Measurements from ENCODE around the gene OR11A1. TPM values are rescaled to one million over a fixed set of nuclear protein-coding genes. Genes with fewer than 3 reads are reported as not detected.

Gene OR11A1
- total RNA-seq, 2 experiments from 2014 or later: not detected

GRCh38 chr6:29395331-29395730, 61.5 kb downstream of the OR11A1 start, which contains the start of gene OR12D2:
Gene OR12D2, plus strand, starts transcription at chr6:29395631. Its CDS starts 1,069 bp downstream, at chr6:29396700.
- DNase-seq: no peak
- Mint-ChIP-seq H3K27me3 (peaks cover 36% of the 10 kb centered on the region), H3K4me3 (no peak within 1 kb of the TSS), H3K27ac (no peak within 1 kb of the TSS), H3K4me1 (ENCODE audit: low read depth) (no peaks in the 10 kb centered on the region), H3K9me3 (no peaks in the 10 kb centered on the region), H3K36me3 (ENCODE audit: low read depth) (no peaks in the 10 kb centered on the region)
- ChIA-PET POLR2A (interaction anchor here (0.8 kb wide), 1 partner anchor 71 kb away, joined by 3 read pairs; no protein-coding TSS in a partner anchor), CTCF (no interaction called here)
- no peak for TF ChIP-seq CTCF (IDR thresholded peaks at IDR 0.05)
- intact Hi-C loops (cut with micrococcal nuclease): no loop called here
- no peak for ATAC-seq

- TF ChIP-seq CTCF (IDR thresholded peaks at IDR 0.05): no peak
- H3K4me1 Mint-ChIP-seq (ENCODE audit: low read depth): no peaks in the 10 kb centered on the region
- CTCF ChIA-PET: no interaction called here
- DNase-seq (no peak), ATAC-seq (no peak)
- H3K27me3 Mint-ChIP-seq: peaks cover 31% of the 10 kb centered on the region
- no peaks in the 10 kb centered on the region for H3K9me3 Mint-ChIP-seq
- H3K4me3 Mint-ChIP-seq: no peak overlapping the region
- H3K36me3 Mint-ChIP-seq (ENCODE audit: low read depth): no peaks in the 10 kb centered on the region
- POLR2A ChIA-PET: no interaction called here
- intact Hi-C loops (cut with micrococcal nuclease): no loop called here
- H3K27ac Mint-ChIP-seq: no peak overlapping the region
Observed at GRCh38 chr6:29388533-29388932, 68.3 kb downstream of the OR11A1 start.

GRCh38 chr6:29376003-29376402, 80.9 kb downstream of the OR11A1 start:
- Mint-ChIP-seq H3K36me3 (ENCODE audit: low read depth) (no peaks in the 10 kb centered on the region), H3K27ac (no peak overlapping the region), H3K27me3 (peaks cover 28% of the 10 kb centered on the region), H3K9me3 (no peaks in the 10 kb centered on the region), H3K4me3 (no peak overlapping the region), H3K4me1 (ENCODE audit: low read depth) (no peaks in the 10 kb centered on the region)
- CTCF ChIA-PET: interaction anchor here (1.0 kb wide), 1 partner anchor 278 kb away, joined by 3 read pairs; no protein-coding TSS in a partner anchor
- ATAC-seq: no peak
- TF ChIP-seq CTCF (IDR thresholded peaks at IDR 0.05): no peak
- POLR2A ChIA-PET: no interaction called here
- intact Hi-C loops (cut with micrococcal nuclease): no loop called here
- no peak for DNase-seq

Other genes with a start within 250 kb of the OR11A1 start
- not detected for gene OR14J1, start 155.4 kb downstream of the OR11A1 start, total RNA-seq
- gene OR5V1, start 88.2 kb downstream of the OR11A1 start, total RNA-seq: not detected
- not detected for gene OR12D3, start 81.8 kb downstream of the OR11A1 start, total RNA-seq
- gene OR12D2, start 61.4 kb downstream of the OR11A1 start, total RNA-seq: not detected
- not detected for gene OR12D1, start 42.1 kb downstream of the OR11A1 start, total RNA-seq
- gene OR10C1, start 17.8 kb downstream of the OR11A1 start, total RNA-seq: not detected
- gene OR2H1, start 84 bp upstream of the OR11A1 start, total RNA-seq: not detected
- not detected for gene MAS1L, start 30.9 kb upstream of the OR11A1 start, total RNA-seq
- under 1 TPM; 0.50 to 0.67 TPM for gene UBD, start 102.7 kb upstream of the OR11A1 start, total RNA-seq
- not detected for gene OR2H2, start 128.1 kb upstream of the OR11A1 start, total RNA-seq
- 10 to 100 TPM; 10.8 to 10.9 TPM for gene GABBR1, start 176.1 kb upstream of the OR11A1 start, total RNA-seq
- gene MOG, start 200.0 kb upstream of the OR11A1 start, total RNA-seq: not detected
- gene ZFP57, start 224.1 kb upstream of the OR11A1 start, total RNA-seq: not detected